ENCODE results near the gene ZNF662. TPM values are rescaled to one million over a fixed set of nuclear protein-coding genes. Genes with fewer than 3 reads are reported as not detected.

The ZNF662 gene
- total and polyA plus RNA-seq, 2 donors (not counting 1 experiment from before 2014, with no cell fraction given): 1.2 to 5.6 TPM

- peak in 1 of 2 donors; percentile 14 for DNase-seq (ENCODE audit: low read depth in 2 of 2)
- no peaks in the 10 kb centered on the region for H3K79me2 ChIP-seq (ENCODE audit: control insufficient read depth, insufficient read depth, low read length)
- no peak overlapping the region for H2AFZ ChIP-seq (ENCODE audit: low read length)
- no peak for TF ChIP-seq CTCF (conservative IDR thresholded peaks at IDR 0.05 in 1 of 2, IDR thresholded peaks at IDR 0.05 in 1 of 2; ENCODE audit: low read depth in 1 of 2, low read length in 2 of 2)
- no peak for TF ChIP-seq EZH2 (IDR thresholded peaks at IDR 0.05; ENCODE audit: low read length, missing control alignments)
- no peak overlapping the region for H3K4me2 ChIP-seq (ENCODE audit: extremely low read depth, insufficient read depth, low read length)
- H3K36me3 ChIP-seq (ENCODE audit: control insufficient read depth, insufficient read depth, low read length): no peaks in the 10 kb centered on the region
- no peak overlapping the region for H3K4me3 ChIP-seq (replicated peaks in 1 of 4; ENCODE audit: control extremely low read depth in 1 of 4, insufficient read depth in 1 of 4, low read depth in 3 of 4, low read length in 4 of 4)
- H3K9ac ChIP-seq (ENCODE audit: insufficient read depth, low read length): no peak overlapping the region
- H3K27me3 ChIP-seq (ENCODE audit: control insufficient read depth, insufficient read depth, low read length): peaks cover 16% of the 10 kb centered on the region
- no peaks in the 10 kb centered on the region for H3K4me1 ChIP-seq (ENCODE audit: control insufficient read depth, extremely low read depth, insufficient read depth, low read length)
- no peaks in the 10 kb centered on the region for H3K9me3 ChIP-seq (ENCODE audit: control insufficient read depth, insufficient read depth, low read depth, low read length)
- H4K20me1 ChIP-seq (ENCODE audit: control insufficient read depth, extremely low read depth, insufficient read depth, low read length): no peaks in the 10 kb centered on the region
- H3K27ac ChIP-seq (ENCODE audit: insufficient read depth, low read length): no peak overlapping the region
These were observed 34.2 kb upstream of the ZNF662 start for GRCh38 chr3:42871592-42872196.

GRCh38 chr3:42872718-42873117 lies 33.2 kb upstream of the ZNF662 start:
- H3K9ac ChIP-seq (ENCODE audit: insufficient read depth, low read length): no peak overlapping the region
- DNase-seq (ENCODE audit: low read depth in 2 of 2): no peak
- no peaks in the 10 kb centered on the region for H4K20me1 ChIP-seq (ENCODE audit: control insufficient read depth, extremely low read depth, insufficient read depth, low read length)
- TF ChIP-seq EZH2 (IDR thresholded peaks at IDR 0.05; ENCODE audit: low read length, missing control alignments) (no peak), CTCF (conservative IDR thresholded peaks at IDR 0.05 in 1 of 2, IDR thresholded peaks at IDR 0.05 in 1 of 2; ENCODE audit: low read depth in 1 of 2, low read length in 2 of 2) (no peak)
- no peaks in the 10 kb centered on the region for H3K4me1 ChIP-seq (ENCODE audit: control insufficient read depth, extremely low read depth, insufficient read depth, low read length)
- no peaks in the 10 kb centered on the region for H3K9me3 ChIP-seq (ENCODE audit: control insufficient read depth, insufficient read depth, low read depth, low read length)
- H2AFZ ChIP-seq (ENCODE audit: low read length): no peak overlapping the region
- peaks cover 17% of the 10 kb centered on the region for H3K27me3 ChIP-seq (ENCODE audit: control insufficient read depth, insufficient read depth, low read length)
- H3K36me3 ChIP-seq (ENCODE audit: control insufficient read depth, insufficient read depth, low read length): no peaks in the 10 kb centered on the region
- H3K79me2 ChIP-seq (ENCODE audit: control insufficient read depth, insufficient read depth, low read length): no peaks in the 10 kb centered on the region
- no peak overlapping the region for H3K4me3 ChIP-seq (replicated peaks in 1 of 4; ENCODE audit: control extremely low read depth in 1 of 4, insufficient read depth in 1 of 4, low read depth in 3 of 4, low read length in 4 of 4)
- no peak overlapping the region for H3K4me2 ChIP-seq (ENCODE audit: extremely low read depth, insufficient read depth, low read length)
- H3K27ac ChIP-seq (ENCODE audit: insufficient read depth, low read length): no peak overlapping the region

- no peaks in the 10 kb centered on the region for H3K79me2 ChIP-seq (ENCODE audit: control insufficient read depth, insufficient read depth, low read length)
- no peaks in the 10 kb centered on the region for H3K36me3 ChIP-seq (ENCODE audit: control insufficient read depth, insufficient read depth, low read length)
- no peaks in the 10 kb centered on the region for H3K4me1 ChIP-seq (ENCODE audit: control insufficient read depth, extremely low read depth, insufficient read depth, low read length)
- no peak overlapping the region for H3K27ac ChIP-seq (ENCODE audit: insufficient read depth, low read length)
- no peak overlapping the region for H3K4me3 ChIP-seq (replicated peaks in 1 of 4; ENCODE audit: control extremely low read depth in 1 of 4, insufficient read depth in 1 of 4, low read depth in 3 of 4, low read length in 4 of 4)
- H3K27me3 ChIP-seq (ENCODE audit: control insufficient read depth, insufficient read depth, low read length): peaks cover 16% of the 10 kb centered on the region
- TF ChIP-seq CTCF (conservative IDR thresholded peaks at IDR 0.05 in 1 of 2, IDR thresholded peaks at IDR 0.05 in 1 of 2; ENCODE audit: low read depth in 1 of 2, low read length in 2 of 2): no peak
- no peak for TF ChIP-seq EZH2 (IDR thresholded peaks at IDR 0.05; ENCODE audit: low read length, missing control alignments)
- H3K9ac ChIP-seq (ENCODE audit: insufficient read depth, low read length): no peak overlapping the region
- H3K9me3 ChIP-seq (ENCODE audit: control insufficient read depth, insufficient read depth, low read depth, low read length): no peaks in the 10 kb centered on the region
- H4K20me1 ChIP-seq (ENCODE audit: control insufficient read depth, extremely low read depth, insufficient read depth, low read length): no peaks in the 10 kb centered on the region
- no peak overlapping the region for H3K4me2 ChIP-seq (ENCODE audit: extremely low read depth, insufficient read depth, low read length)
- H2AFZ ChIP-seq (ENCODE audit: low read length): no peak overlapping the region
- DNase-seq (ENCODE audit: low read depth in 2 of 2): no peak
These were observed 32.5 kb upstream of the ZNF662 start for GRCh38 chr3:42873221-42873982.

All from fibroblast of lung (primary cell).